G401 (cell line): ENCODE measurements around the gene KIF21A. TPM values are rescaled to one million over a fixed set of nuclear protein-coding genes. Genes with fewer than 3 reads are reported as not detected.

ENCODE experiments used
- DNase-seq: peaks from one replicate; pipeline ENCODE4 v3.0.0-alpha.2; 2015; ENCODE audit warnings: low spot score
- in situ Hi-C: cut with HindIII; loops from 2 replicates; pipeline ENCODE4 v1.10.0; 2016; ENCODE audit warnings: low sequenced_read_pairs, mixed read lengths
- total RNA-seq: library from RNA; depleted of rRNA; stranded (reverse); fragments of >200 nt; shearing (Covaris generic); gene quantifications from 2 replicates; pipeline ENCODE4 v1.2.3, GENCODE V29; 2014

The KIF21A gene
- total RNA-seq, 1 experiment from 2014 or later: 11.0 TPM

DNA sequence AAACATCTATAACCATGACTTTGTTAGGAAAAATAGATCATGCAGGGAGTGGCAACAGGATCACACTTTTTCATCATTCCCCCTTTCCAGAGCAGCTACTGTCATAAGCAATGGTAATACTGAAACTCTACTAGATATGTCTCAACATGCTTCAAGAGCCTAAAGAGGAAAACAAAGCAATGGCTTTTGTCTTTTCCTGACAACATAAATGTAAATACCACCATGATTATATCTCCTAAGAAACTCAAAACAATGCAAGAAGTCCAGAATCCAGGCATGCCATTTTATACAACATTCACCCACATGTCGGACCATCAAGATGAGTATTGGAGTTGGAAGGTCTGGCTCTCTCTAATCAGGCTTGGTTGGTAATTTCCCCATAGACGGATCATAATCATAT is 78.7 kb downstream of the KIF21A start:
- no peak for DNase-seq
- in situ Hi-C loops: no loop called here

DNA sequence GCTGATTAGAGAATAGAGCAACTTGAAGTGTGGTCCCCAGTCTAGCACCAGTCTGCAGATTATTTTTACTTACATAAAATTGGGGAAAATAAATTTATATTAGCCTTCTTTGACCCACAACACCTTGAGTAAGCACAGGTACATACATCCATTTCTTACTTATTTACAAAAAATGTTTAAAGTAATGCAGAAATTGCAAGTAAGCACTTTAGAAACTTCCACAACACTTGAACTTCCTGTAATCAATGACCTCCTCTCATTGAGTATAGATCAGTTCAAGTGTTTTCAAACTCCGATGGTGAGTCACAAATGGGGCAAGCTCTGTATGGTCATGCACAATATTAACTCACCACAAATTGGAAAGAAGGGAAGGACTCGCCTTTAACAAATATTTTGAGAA is 83.3 kb downstream of the KIF21A start:
- no peak for DNase-seq
- in situ Hi-C loops: no loop called here

DNA sequence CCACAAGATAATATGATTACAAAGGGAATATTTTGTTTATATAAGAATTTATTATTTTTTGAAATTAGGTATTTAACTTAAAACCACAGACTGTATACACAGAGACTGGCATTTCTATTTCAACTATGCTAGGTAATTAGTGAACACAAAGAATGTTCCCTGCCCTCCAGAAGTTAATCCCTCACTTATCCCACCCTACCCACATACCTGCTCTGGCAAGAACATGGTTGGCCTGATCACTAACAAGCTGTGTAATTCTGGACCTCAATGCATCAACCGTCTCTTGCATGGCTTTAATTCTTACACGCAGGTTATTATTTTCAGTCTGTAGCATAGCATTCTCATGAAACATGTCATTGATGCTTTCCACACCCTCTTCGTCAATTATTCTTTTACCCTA is 85.9 kb downstream of the KIF21A start:
- no peak for DNase-seq
- in situ Hi-C loops: no loop called here

DNA sequence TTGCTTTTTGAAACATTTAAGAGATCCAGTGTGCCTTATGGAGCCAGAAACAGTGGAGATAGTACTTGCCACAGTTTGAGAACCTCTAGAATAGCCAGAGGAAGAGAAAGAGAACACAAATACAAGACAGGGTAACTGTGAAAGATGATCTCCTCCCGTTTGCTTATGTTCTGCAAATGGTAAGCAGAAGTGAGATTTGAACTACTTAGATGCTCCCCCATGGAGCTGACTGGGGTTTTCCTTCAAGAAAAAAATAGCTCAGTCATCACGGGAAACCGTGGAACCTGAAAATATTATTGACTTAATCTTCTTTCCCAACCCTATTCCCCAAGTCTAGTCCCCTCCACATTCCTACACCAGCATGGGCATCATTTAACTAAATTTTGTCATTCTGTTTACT is 87.1 kb downstream of the KIF21A start:
- in situ Hi-C loops: no loop called here
- DNase-seq: no peak

DNA sequence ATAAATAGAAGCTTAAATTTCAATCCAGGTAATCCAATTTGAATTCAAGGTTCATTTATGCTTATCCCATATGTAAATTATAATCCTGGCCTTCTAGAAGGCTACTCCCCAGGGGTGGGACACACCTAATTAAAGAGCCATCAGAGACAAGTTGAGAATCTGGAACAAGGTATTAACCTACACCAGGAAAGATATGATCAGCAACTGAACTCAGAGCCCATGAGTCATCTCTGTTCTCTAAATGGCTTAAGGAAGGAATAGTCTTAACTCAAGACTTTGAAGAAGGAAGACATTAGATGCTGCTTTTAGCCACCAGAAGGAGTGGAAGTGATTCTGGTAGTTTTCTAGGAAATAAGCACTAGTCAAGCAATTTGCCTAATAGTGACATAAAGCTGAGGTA is 88.0 kb downstream of the KIF21A start:
- no peak for DNase-seq
- in situ Hi-C loops: no loop called here

GRCh38 chr12:39352471-39353017 is 90.4 kb downstream of the KIF21A start:
- DNase-seq: no peak
- in situ Hi-C loops: no loop called here

DNA sequence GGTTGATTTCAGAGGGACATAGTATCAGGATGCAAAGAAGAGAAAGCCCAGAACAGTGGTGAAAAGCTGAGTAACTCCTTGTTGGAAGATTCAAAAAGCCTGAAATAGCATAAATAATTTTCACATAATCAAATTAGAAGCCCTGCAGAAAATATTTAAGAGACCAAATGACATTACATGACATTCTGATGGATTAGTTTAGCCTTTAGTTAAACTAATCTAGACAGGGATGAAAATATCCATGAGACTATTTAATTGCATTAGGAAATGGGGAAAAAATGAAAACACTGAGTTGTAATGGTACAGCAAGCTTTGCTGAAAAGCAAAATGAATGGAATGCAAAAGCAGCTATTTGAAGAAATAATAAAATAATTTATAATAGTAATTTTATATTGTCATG is 91.8 kb downstream of the KIF21A start:
- in situ Hi-C loops: no loop called here
- DNase-seq: no peak

DNA sequence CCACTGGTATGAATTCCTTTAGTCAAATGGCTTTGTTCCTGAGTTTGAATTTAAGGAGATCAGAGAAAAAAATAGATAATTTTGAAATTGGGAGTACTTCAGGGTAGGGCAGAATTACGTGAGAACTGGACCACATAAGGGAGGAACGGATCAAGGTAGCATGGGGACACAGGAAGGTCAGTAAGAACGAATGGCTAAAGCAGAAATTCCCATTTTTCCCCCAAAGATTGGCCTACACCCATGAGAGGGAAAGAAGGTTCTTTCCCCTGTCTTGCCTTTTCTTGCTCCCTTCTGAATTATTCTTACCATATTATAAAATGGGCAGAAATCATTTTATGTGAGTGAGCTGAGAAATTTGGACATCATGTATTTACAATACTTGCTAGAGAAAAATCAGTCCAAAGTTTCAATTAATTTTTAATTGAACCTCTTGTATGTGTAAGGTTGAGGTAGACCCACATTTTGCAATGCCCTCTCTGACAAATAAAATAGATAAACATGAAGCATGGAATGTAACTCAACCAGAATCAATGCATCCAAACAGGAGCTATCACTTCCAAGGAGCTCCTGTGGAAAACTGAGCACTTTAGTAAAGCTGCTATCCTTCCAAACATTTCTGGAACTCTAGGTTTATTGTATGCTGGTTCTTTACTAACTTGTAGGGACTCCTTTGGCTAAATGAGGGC is 93.8 kb downstream of the KIF21A start:
- in situ Hi-C loops: no loop called here
- no peak for DNase-seq

GRCh38 chr12:39348523-39348922 is 94.4 kb downstream of the KIF21A start:
- in situ Hi-C loops: no loop called here
- DNase-seq: no peak

DNA sequence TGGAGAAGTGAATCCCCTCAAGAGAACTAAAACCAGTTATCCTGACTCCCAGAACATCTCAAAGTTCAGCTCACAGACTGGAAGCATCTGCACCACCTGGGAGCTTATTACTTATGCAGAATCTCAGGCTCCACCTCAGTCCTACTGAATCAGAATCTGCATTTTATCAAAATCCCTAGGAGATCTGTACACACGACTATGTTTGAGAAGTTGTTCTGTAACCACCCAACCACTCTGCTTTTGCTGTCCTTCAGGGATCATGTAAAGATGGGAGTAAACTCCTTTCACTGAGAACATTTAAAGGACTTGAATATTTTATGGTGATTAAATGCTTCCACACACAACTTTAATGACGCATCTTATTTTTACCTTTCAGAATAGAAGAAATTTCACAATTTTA is 98.0 kb downstream of the KIF21A start:
- no peak for DNase-seq
- in situ Hi-C loops: no loop called here

GRCh38 chr12:39343665-39344064 is 99.3 kb downstream of the KIF21A start:
- DNase-seq: no peak
- in situ Hi-C loops: no loop called here

DNA sequence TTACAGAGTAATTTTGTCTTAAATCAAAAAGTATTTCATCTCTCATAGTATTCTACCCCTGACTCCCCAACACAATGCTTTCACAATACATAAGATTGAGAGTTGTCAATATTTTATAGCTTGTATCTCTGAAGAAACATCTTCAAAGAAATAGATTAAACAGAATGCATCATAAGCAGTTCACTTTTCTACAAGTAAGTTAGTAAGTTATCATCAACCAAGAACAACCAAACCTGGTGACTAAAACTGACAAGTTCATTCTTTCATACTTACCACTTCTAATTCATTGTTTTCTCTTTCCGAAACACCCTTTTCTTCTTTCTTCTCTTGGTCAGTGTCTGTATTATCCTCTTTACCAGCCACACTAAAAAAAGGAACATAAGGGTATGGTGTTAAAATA is 101.2 kb downstream of the KIF21A start:
- in situ Hi-C loops: no loop called here

DNA sequence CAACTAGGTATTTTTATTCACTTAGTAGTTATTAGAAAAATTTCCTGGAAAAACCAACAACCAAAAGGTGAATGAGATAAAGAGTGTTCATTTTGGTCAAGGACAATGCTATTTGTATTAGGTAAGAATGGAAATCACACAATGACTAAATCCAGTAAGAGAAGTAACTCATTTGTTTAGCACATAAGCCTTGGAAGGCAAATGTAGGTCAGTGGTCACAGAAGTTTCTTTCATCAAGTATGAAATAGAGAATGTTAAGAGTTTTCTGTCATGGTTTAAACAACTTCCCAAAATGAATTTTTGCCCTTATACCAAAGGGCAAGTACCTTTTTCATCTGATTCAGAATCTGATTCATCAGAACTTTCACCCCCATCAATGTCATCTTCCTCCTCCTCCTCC is 101.7 kb downstream of the KIF21A start:
- DNase-seq: no peak
- in situ Hi-C loops: no loop called here

More for the DNA sequence above, 101.2 kb downstream of the KIF21A start:
- no peak for DNase-seq

GRCh38 chr12:39332661-39333175 is 110.2 kb downstream of the KIF21A start:
- DNase-seq: no peak
- in situ Hi-C loops: no loop called here

- no peak for DNase-seq
- in situ Hi-C loops: no loop called here
These were observed 111.2 kb downstream of the KIF21A start for GRCh38 chr12:39331539-39332261.

DNA sequence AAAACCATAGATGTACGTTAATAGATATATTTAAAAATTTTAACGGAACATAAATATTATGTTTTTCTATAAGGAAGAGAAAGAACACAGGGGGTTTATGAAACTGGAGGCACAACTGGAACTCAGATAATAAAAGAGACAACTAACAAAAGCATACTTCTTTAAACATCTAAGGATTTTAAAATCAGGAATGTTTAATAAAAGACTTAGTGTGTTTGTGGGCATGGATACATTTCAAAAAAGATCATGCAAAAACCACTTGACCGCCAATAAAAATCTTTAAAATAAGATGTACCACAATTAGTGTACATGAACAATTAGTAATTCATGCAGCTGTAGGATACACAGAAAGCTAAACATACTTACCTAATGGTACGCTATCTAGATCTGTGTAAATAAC is 113.0 kb downstream of the KIF21A start:
- no peak for DNase-seq
- in situ Hi-C loops: no loop called here

DNA sequence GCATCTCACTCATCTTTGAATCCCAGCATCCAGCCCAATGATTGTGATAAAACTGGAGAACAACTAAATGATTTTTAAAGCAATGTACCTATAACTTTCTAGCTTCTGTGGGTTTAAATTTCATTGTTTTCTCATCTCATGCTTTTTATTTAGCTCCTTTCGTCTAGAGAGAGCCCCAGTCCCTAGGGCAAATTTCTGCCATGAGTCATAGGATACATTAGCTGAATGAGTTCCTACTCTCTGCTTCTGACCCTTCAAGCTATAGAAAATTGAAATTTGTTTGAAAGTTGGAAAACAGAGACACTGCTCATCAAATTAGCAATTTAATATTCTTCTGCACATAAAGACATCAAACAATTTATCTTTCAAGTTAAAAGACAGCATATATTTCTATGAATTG is 113.9 kb downstream of the KIF21A start:
- in situ Hi-C loops: no loop called here
- DNase-seq: no peak

DNA sequence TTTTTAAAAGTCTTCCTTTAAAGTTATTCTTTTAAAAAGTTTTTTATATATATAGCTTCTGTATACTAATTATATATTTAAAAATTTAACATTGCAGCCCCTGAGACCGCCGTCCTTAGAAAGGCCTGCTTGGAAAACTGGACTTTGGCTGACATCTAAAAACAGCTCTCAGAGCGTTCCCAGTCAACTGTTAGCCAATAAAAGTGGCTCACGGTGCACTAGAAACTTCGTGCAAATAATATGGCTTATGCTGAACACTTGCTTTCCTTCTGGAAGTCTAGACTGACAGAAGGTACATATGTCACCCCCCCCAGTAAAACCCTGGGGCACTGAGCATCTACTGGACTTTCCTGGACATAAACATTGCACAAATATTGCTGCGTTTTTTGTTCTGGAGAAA is 115.0 kb downstream of the KIF21A start:
- in situ Hi-C loops: no loop called here
- DNase-seq: no peak

- DNase-seq: no peak
- in situ Hi-C loops: no loop called here
These were observed 115.4 kb downstream of the KIF21A start for GRCh38 chr12:39327510-39327909.

DNA sequence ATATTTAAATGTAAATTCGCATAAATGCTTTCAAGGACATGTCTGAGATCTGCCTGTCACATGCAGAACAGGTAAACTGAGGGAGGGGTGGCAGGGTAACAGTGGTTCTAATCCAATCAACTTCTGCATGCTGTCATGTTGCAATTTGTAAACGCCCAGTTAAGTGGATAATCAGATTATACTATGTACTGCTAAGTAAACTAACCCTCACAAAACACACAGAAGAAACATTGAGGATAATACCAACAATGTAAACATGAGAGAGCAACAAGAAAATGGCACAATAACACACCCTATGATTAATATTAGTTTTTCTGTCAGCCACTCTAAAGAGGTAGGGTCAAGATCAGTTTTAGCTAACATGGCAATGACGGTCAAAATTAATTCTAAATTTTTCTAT is 123.7 kb downstream of the KIF21A start:
- no peak for DNase-seq
- in situ Hi-C loops: no loop called here

- no peak for DNase-seq
- in situ Hi-C loops: no loop called here
These were observed 128.4 kb downstream of the KIF21A start for GRCh38 chr12:39314547-39314946.
